Breast epithelium (tissue), 4 donors: Measurements from ENCODE around the gene IGSF3. TPM values are rescaled to one million over a fixed set of nuclear protein-coding genes. Genes with fewer than 3 reads are reported as not detected.

Experiments used
- DNase-seq, 2 donors: peaks; one replicate each; pipeline ENCODE4 v3.0.0-alpha.2; 2019; ENCODE audit warnings: low spot score in 2 of 2
- H3K27ac ChIP-seq, 2 donors: fragments of 200-600 bp; sonication (generic) in 1 of 2; one replicate each; pipeline ENCODE4 v1.5.1; 2016 to 2019; ENCODE audit warnings: mild to moderate bottlenecking in 1 of 2
- H3K27me3 ChIP-seq, 2 donors: fragments of 200-600 bp; sonication (generic) in 1 of 2; one replicate each; pipeline versions ENCODE4 v1.5.1 to v1.6.0; 2017 to 2019; ENCODE audit warnings: control low read depth in 1 of 2, mild to moderate bottlenecking in 1 of 2
- H3K36me3 ChIP-seq: fragments of 200-600 bp; one replicate; pipeline ENCODE4 v1.5.1; 2019
- H3K4me1 ChIP-seq, 2 donors: fragments of 200-600 bp; sonication (generic); one replicate each; pipeline ENCODE4 v1.5.1; 2016 to 2019; ENCODE audit warnings: control low read depth in 1 of 2
- H3K4me3 ChIP-seq, 3 donors: fragments of 200-600 bp; sonication (generic); 1 replicate in 2 of 3; 2 replicates in 1 of 3; pipeline ENCODE4 v1.5.1; 2016 to 2019; ENCODE audit warnings: mild to moderate bottlenecking in 3 of 3, moderate library complexity in 2 of 3
- H3K9me3 ChIP-seq, 2 donors: fragments of 200-600 bp; sonication (generic) in 1 of 2; one replicate each; pipeline ENCODE4 v1.5.1; 2016 to 2019; ENCODE audit warnings: control low read depth in 1 of 2
- POLR2A ChIP-seq: fragments of 450-650 bp; IDR thresholded peaks from one replicate; pipeline ENCODE4 v1.6.1; 2016; ENCODE audit warnings: antibody characterized with exemption, mild to moderate bottlenecking, moderate library complexity
- POLR2AphosphoS5 ChIP-seq, 3 donors: sonication (generic); formaldehyde crosslinking; IDR thresholded peaks; one replicate each; pipeline ENCODE4 v1.6.1; 2017; ENCODE audit warnings: antibody characterized with exemption in 3 of 3
- intact Hi-C: fragments of 100-400 bp; cut with DNase I; formaldehyde crosslinking; loops from one replicate; pipeline ENCODE4 v1.15.1; 2023; ENCODE audit warnings: low total_unique reads
- total RNA-seq, 3 donors: library from RNA; depleted of rRNA; stranded (reverse); fragments of >200 nt; gene quantifications; one replicate each; pipeline ENCODE4 v1.1.0, GENCODE V29; 2016
- TF ChIP-seq, protein P1 (sequence below), 3 donors: fragments of 450-650 bp; IDR thresholded peaks; one replicate each; pipeline ENCODE4 v1.5.1; 2016 to 2017; ENCODE audit warnings: antibody characterized with exemption in 3 of 3, mild to moderate bottlenecking in 3 of 3, moderate library complexity in 3 of 3

IGSF3 gene
- total RNA-seq, 3 donors from 2014 or later: 1.1 to 21.6 (median 19.6) TPM

- Histone ChIP-seq H3K4me3 (no peak overlapping the region), H3K27ac (no peak overlapping the region), H3K9me3 (no peaks in the 10 kb centered on the region), H3K36me3 (no peaks in the 10 kb centered on the region), H3K27me3 (no peaks in the 10 kb centered on the region), H3K4me1 (no peaks in the 10 kb centered on the region)
- intact Hi-C loops: no loop called here
- TF ChIP-seq POLR2A: no peak
- TF ChIP-seq POLR2AphosphoS5 (IDR thresholded peaks at IDR 0.05): no peak
- TF ChIP-seq, protein P1, sequence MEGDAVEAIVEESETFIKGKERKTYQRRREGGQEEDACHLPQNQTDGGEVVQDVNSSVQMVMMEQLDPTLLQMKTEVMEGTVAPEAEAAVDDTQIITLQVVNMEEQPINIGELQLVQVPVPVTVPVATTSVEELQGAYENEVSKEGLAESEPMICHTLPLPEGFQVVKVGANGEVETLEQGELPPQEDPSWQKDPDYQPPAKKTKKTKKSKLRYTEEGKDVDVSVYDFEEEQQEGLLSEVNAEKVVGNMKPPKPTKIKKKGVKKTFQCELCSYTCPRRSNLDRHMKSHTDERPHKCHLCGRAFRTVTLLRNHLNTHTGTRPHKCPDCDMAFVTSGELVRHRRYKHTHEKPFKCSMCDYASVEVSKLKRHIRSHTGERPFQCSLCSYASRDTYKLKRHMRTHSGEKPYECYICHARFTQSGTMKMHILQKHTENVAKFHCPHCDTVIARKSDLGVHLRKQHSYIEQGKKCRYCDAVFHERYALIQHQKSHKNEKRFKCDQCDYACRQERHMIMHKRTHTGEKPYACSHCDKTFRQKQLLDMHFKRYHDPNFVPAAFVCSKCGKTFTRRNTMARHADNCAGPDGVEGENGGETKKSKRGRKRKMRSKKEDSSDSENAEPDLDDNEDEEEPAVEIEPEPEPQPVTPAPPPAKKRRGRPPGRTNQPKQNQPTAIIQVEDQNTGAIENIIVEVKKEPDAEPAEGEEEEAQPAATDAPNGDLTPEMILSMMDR (IDR thresholded peaks at IDR 0.05): no peak
- no peak for DNase-seq
Measured at GRCh38 chr1:116545359-116545705, 122.2 kb downstream of the IGSF3 start.

GRCh38 chr1:116544588-116545358 is 122.8 kb downstream of the IGSF3 start:
- Histone ChIP-seq H3K4me3 (no peak overlapping the region), H3K9me3 (no peaks in the 10 kb centered on the region), H3K36me3 (no peaks in the 10 kb centered on the region), H3K27me3 (no peaks in the 10 kb centered on the region), H3K27ac (no peak overlapping the region), H3K4me1 (no peaks in the 10 kb centered on the region)
- intact Hi-C loops: no loop called here
- DNase-seq: no peak
- TF ChIP-seq, protein P1 (IDR thresholded peaks at IDR 0.05): no peak
- TF ChIP-seq POLR2A (no peak), POLR2AphosphoS5 (IDR thresholded peaks at IDR 0.05) (no peak)

- no peaks in the 10 kb centered on the region for H3K9me3 ChIP-seq
- no peaks in the 10 kb centered on the region for H3K27me3 ChIP-seq
- intact Hi-C loops: no loop called here
- H3K27ac ChIP-seq: no peak overlapping the region
- no peaks in the 10 kb centered on the region for H3K36me3 ChIP-seq
- DNase-seq: no peak
- H3K4me3 ChIP-seq: no peak overlapping the region
- TF ChIP-seq POLR2AphosphoS5 (IDR thresholded peaks at IDR 0.05) (no peak), POLR2A (no peak)
- TF ChIP-seq, protein P1 (IDR thresholded peaks at IDR 0.05): no peak
- H3K4me1 ChIP-seq: no peaks in the 10 kb centered on the region
Measured at GRCh38 chr1:116540088-116540487, 127.4 kb downstream of the IGSF3 start.

GRCh38 chr1:116538544-116538943 is 129.0 kb downstream of the IGSF3 start:
- Histone ChIP-seq H3K27me3 (no peaks in the 10 kb centered on the region), H3K27ac (no peak overlapping the region), H3K9me3 (no peaks in the 10 kb centered on the region), H3K4me1 (no peaks in the 10 kb centered on the region), H3K4me3 (no peak overlapping the region), H3K36me3 (no peaks in the 10 kb centered on the region)
- TF ChIP-seq POLR2A (no peak), POLR2AphosphoS5 (IDR thresholded peaks at IDR 0.05) (no peak)
- TF ChIP-seq, protein P1 (IDR thresholded peaks at IDR 0.05): no peak
- DNase-seq: no peak
- intact Hi-C loops: loop anchor here (5.0 kb wide), 1 partner anchor 1004 kb away; no protein-coding TSS in a partner anchor

GRCh38 chr1:116537898-116538297 is 129.6 kb downstream of the IGSF3 start:
- no peak for DNase-seq
- intact Hi-C loops: loop anchor here (5.0 kb wide), 1 partner anchor 1004 kb away; no protein-coding TSS in a partner anchor
- Histone ChIP-seq H3K9me3 (no peaks in the 10 kb centered on the region), H3K36me3 (no peaks in the 10 kb centered on the region), H3K4me1 (no peaks in the 10 kb centered on the region), H3K4me3 (no peak overlapping the region), H3K27me3 (no peaks in the 10 kb centered on the region), H3K27ac (no peak overlapping the region)
- TF ChIP-seq, protein P1 (IDR thresholded peaks at IDR 0.05): no peak
- TF ChIP-seq POLR2AphosphoS5 (IDR thresholded peaks at IDR 0.05) (no peak), POLR2A (no peak)
